HG03196 (cell line): ENCODE measurements around the gene DLGAP1.

Experiments used
- ATAC-seq: cut with Tn5 transposase; IDR thresholded peaks from one replicate; pipeline ENCODE4 v1.9.1; 2021; ENCODE audit not compliant: unreplicated experiment

The DLGAP1 gene

DNA sequence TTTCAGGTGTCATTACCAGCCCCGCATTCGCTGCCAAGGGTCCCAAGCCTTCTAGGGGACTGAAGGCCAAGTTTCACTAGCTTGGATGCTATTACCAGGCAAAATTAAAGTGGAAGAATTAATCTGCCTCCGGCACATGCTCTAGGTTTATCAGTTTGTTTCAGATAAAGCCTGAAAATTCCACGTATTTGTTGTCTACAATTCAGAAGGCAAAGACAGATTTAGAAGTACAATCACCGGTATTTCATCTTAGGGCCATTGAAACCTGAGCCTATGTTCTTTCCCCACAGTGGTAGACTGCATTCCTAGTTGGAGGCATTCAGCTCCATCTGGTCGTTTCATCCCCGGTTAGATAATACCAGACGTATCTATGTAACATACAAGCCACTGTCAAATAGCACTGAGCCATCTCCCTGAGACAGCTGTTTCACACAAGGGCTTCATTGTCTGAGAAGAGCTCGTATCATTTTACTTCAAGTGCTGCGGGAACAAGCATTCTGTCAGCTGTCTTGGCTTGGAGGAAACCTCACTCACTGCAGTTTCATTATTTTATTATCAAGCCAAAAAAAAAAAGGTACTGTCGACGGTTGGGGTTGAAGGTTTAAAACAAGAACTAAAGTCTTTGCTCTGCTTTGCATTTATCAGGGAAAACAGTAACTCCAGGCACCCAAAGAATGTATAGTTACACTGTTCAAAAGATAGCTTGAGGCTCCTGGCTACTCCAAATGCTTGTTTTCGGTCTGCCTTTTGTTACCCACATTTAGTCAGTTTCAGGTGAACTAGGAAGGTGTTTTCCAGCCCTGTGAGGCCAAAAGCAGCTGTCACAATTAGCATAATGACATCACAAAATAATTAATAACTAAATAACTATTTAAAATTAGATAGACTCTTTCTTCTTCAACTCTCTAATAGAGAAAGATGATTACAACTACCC is 928.4 kb downstream of the DLGAP1 start:
- ATAC-seq, result peak; percentile 71

DNA sequence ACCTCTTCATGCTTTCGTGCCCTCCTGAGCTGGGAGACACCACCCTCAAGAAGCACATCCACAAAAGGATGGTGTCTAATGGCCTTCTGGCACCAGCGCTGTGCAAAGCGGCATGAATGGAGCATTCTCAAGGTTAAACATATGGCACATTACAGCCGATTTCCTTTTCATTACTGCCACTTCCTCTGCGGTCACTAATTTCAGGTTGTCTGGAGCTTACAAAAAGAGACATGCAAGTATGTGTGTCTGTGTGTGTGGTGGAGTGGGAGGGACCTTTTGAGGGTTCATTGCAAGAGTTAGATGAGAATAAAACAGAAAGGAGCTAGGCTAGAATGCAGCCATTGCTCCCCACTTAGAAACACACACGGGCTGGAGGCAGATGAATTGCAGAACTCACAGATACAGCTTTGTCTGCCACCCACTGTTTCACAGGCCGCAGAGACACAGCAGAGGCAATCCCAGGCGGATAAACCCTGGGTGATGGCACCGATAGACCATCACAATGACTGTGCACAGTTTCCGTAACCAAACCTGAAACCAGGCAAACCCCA is 929.2 kb downstream of the DLGAP1 start:
- peak; percentile 62 for ATAC-seq

DNA sequence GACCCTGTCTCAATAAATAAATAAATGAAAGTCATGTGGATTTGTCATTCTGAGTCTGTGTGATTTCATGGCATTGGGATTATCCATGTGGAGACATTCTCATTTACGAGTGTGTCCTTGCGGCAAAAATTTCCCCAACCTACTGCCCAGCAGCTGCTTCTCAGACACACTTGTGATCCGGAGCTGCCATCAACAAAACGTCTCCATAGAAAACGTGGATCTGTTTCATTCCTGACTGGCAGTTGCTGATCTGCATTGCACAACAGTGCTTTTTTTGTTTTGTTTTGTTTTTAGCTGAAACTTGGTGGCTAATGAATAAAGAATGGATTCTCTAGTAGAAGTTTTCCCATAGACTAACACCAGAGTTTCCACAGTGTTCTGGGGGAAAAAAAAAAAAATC is 930.4 kb downstream of the DLGAP1 start:
- ATAC-seq, result no peak

DNA sequence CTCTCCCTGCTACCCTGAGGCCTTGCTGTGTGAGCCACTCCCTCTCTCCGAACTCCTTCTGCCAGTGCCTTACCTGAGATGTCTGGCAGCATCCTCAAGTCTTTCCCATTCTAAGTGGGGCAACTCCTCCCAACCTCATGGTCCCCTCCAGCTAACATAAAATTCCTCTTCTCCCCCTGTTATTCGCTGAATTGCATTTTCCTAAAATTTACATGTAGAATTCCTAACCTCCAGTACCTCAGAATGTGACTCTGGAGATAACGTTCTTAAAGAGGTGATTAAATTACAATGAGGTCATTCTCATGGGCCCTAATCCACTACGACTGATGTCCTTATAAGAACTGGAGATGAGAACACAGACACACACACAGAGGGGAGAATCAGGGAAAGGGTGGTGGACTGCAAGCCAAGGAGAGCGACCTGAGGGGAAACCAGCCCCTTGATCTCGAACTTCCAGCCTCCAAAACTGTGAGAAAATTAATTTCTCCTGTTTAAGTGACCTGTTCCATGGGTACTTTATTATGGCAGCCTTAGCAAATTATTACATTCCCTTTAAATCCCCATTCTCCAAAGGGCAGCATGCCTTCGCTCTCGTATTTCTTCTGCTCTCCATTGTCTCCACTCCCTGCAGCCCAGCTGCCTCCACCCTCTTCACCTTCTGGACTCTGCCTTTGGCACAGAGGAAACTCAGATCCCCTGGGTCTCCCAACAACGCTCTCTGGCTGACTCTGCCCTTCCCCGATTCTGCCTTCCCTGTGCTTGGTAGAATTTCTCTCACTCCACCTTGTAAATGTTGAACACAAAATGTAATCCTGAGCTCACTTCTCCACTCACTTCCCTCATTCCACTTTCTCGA is 934.6 kb downstream of the DLGAP1 start:
- ATAC-seq, result no peak

DNA sequence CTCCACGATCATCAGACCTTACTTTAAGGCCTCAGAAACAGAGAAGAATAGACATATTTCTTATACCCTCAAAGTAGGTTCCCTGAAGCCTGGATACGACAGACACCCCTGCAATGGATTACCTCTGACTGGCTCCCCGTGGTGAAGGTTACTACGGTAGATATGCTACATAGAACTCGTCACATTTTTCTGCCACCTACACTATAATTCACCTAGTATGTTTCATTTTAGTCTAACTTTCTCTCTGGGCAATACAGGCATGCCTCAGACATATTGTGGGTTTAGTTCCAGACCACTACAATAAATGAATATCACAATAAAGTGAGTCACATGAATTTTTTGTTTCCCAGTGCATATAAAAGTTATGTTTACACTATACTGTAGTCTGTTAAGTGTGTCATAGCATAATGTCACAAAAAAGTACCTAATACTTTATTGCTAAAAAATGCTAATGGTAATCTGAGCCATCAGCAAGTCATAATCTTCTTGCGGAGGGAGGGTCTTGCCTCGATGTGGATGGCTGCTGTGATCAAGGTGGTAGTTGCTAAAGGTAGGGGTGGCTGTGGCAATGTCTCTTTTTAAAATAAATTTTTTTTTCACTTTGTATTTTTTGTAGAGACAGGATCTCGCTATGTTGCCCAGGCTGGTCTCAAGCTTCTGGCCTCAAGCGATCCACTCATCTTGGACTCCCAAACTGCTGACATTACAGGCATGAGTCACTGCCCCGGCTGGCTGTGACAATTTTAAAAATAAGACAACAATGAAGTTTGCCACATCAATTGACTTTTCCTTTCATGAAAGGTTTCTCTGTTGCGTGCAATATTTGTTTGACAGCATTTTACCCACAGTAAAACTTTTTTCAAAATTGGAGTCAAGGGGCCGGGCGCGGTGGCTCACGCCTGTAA is 940.5 kb downstream of the DLGAP1 start:
- ATAC-seq, result no peak

DNA sequence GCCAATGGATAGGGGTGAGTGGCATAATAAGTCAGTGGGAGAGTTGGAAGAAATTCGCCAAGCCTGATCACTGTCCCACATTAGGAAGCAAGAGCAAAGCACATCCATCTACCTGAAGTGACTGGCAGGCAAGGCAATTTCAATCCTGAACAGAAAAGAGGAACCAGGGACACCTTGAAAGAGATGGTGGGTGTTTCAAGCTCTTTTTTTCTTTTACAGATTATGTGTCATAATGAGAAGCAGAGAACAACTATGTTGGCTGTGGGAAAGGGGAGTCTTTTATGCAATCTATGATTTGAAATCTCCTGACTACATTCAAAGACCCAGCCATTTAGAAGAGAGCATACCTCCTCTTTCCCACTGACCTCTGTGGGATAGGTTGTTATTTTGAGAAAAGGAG is 941.6 kb downstream of the DLGAP1 start:
- no peak for ATAC-seq

DNA sequence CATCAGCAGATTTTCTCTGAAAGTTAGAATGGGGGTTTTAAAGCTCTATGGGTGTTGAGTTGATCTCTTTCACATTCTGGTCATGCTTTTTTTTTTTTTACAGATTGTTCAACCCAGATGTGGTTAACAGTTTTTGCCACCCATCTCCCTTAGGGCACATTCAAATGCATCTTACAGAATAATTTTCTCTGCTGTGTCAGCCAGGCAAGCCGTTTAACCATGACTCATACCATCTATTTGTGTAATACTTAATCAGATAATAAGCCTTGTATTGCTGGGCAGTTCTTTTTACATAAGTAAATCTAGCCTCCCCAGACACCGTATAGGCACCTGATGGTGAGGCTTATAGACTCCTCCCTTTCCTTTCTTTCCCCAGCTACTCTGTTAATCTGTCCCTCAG is 943.1 kb downstream of the DLGAP1 start:
- ATAC-seq, result no peak

DNA sequence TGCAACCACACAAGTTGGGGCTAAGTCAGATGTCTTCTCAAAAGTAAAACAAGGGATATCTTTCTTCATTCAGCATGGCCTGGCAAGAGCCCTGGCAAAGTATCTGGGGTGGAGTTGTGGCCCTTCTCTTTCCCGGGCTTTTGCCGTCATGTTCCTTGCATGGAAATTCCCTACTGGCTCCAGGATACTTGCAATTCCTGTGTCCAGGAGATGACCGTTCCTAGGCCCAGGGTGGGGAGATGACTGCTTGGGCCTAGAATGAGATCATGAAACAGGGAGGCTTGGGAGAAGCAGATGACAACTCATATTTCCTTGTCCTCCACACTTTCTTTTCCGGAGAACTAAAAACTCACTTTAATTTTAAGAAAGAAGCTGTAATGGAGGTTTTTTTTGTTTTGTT is 944.2 kb downstream of the DLGAP1 start:
- no peak for ATAC-seq

DNA sequence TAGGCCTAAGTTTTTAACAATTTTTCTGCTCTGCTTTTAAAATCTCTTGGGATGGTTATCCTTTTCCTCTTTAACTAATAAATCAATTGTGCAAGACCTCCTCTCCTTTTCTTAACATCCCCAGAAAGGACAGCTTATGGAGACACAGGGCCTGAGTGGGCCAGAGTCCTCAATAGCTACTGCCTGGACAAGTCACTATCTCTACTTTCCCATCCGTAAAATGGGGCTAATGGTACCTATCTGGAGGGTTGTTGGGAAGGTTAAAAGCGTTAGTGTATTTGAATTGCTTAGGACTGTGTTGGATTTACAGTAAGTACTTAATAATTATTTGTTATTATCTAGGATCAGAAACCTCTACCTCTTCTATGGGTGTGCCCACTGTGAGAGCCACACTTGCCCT is 945.1 kb downstream of the DLGAP1 start:
- no peak for ATAC-seq

DNA sequence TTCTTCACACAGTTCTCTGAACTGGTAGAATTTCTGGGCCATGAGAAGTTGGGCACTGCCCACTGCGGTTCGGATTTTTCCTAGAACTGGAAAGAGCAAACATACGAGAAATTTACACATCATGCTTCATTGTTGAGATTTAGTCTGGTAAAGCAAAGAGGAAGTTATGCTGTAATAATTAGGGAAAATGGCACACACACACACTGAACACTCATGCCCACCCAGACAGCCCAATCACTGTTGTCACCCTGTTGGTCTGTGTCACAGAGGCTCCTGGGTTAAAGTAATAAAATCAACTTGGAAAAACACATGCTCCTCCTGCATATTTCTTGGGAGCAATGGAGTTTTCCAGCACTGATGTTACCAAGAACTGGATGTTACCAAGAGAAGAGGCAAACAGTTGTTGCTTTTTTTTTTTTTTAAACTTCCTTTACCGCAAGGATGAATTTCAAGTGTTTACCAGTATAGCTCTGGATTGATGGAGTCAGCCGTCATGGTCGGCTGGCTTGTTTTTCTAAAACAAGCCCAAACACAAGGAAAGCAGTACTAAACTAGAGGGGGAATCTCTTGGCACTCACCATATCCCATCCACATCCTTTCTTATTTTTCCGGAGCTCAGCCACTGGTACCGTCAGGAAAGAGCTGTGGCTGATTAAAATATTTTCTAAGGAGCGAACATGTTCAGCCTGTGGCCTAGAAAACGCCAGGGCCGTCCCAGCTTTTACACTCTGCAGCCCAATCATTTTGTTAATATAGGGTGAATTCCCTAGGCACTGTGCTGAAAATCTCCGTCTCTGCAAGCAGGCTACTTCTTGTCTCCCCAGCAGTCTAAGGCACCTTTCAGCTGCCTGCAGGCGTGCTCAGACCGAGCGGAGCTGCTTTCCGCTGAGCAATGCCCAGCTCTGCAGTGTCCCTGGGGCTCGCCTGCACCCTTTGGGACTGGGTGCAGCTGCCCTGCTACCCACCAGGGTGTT is 946.2 kb downstream of the DLGAP1 start:
- no peak for ATAC-seq

DNA sequence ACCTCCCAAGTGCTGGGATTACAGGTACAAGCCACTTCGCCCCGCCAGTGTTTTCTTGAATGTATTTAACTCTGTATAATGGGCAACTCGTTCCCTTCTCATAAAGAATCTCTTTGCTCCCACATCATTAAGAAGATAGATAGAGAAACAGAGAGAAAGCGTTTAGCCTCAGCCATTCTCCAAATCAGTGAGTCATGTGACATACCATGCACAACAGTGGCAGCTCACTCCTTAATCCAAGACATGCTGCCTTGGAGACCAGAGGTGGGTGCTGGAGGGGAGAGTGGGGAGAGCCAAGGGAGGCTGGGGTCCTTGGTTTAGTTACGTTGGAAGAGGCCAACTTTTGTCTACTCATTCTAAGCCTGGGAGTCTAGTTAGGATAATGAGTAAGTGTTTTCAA is 950.5 kb downstream of the DLGAP1 start:
- ATAC-seq, result no peak

DNA sequence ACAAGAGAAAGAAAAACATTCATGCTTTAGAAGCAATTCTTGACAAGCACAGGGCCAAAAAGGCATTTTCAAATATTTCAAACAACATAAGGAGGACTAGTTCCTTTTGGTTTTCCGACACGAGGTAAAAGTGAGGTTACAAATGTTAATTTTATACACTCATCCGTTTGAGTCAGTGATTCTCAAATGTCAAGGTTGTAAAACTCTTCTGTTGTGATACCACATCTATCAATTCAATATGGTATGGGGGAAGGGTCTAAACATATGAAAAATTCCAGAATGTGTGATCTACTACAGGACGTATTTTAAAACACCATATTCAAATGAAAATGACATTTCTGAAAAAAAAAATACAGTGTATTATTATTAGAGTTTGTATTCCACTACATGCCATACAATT is 952.5 kb downstream of the DLGAP1 start:
- no peak for ATAC-seq

DNA sequence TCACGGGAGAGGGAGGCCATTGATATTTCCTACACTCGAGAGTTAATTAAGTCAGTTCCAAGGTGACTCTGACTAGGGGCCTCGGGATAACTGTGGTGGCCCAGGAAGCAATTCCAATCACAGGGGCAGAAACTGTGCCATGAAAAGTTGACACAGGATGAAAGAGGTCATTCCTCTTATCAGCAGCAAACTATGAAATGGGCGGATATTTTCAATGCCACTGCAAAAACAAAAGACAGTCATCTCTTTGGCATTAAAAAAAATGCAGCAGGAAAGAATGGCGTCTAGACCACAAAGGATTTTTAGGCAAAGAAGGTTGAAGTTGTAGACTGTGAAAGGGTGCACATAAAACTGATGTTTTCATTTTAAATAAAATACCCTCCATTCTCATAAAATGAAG is 955.1 kb downstream of the DLGAP1 start:
- no peak for ATAC-seq

DNA sequence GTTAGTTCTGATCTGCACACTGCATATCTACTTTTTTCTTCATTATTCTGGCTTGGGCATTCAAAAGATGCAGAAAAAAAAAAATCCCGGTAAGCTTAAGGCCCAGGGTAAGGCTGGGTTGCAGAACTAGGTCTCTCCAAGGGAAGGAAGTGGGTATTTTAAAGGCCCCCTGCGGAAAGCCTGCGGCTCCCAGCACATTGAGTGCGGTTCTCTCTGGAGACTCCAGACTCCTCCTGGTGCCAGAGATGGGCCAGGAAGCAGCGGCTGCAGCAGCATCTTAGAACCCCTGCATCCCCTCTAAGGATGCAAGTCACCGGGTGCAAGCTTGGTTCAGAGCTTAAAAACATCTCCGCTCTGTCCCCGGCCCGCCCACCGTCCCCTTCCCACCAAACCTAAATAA is 955.6 kb downstream of the DLGAP1 start:
- no peak for ATAC-seq

DNA sequence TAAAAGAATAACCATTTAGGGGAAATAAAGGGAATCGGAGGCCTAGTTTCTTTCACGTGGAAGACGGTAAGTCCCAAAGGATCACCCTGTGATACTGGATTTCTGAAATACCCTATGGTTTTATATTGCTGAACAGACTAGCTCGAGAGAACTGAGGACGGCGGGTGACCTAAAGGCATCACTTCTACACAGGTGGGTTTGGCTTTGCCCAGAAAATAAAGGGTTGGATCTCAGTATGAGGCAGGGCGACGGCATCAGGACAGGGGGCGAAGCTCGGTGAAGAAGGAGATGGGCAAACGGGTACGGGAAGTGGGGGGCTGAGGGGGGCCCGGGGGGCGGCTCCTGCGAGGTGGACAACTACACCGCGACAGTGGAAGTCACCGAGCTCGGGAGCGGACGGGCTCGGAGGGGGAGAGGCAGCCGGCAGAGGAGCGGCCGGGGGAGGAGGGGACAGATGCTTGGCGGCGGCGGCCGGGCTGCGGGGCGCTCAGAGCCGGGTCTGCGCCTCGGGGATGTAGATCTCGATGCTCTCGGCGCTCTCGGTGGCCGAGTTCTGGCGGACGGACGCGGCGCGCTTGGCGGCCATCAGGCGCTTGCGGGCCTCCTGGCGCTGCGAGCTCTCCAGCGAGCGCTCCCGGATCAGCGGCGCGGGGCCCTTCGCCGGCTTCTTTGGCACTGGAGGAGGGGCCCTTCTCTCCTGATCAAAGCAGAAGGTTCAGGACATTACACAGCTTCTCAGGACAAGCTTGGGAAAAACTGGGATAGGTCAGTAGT is 956.2 kb downstream of the DLGAP1 start:
- no peak for ATAC-seq

DNA sequence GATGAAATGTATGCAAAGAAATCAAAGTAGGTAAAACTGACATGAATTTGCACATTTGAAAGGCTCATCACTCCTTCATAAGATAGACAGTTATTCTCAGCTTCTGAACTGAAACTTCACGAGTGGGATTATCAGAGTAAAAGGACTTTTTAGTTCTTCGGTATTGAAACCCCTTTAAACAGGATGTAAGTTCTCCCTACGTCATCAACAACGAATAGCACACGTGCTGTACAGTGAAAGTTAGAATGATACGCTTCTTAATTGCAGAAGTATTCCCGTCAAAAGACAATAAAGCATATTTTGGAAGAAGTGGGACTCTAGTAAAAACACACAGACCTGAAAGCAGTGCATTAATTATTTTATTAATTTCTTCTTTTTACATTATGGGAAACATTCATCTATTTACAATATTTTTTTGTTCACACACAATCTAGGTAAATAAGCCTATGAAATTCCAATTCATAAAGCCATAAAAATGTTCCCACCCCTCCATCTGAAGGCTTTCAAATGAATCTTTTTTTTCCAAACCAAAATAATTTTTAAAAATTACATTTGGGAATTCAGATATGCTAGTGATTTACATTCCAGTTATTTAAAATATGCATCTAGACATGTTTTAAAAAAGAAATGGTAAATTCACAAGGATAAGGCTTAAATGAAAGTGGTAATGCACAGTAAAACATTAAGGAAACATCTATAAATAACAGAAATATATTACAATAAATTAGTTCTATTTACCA is 959.2 kb downstream of the DLGAP1 start:
- no peak for ATAC-seq

DNA sequence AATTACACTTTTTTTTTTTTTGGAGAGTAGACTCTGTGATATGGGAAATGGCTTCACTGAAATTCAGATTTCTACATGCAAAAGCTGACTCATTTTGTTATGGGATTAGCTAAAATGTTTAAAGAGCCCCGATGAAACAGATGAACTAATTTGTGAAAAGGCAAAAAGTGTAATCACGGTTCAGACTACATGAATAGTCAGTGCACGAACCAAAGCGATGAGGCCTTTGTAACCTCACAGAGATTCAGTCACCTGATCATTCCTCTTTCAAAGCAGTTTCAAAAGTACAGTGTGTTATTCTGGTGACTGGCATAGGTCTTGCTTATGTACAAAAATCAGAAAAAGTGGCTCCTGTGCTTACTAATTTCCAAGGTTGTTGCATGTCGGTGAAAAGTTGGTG is 960.5 kb downstream of the DLGAP1 start:
- ATAC-seq, result no peak

DNA sequence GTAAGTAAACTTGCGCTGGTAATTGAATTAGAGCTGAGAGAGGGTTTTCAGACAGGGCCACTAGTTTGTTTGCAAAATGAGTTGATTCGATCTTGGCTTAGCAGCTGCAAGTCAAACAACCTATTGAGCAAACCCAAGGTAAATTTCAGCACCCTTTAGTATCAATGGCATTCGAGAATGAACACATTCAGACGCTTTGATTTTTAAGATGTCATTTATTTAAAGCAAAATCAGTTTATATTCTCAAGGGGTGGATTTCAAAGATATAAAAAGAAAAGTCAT is 960.9 kb downstream of the DLGAP1 start:
- ATAC-seq, result no peak
